ENCODE measurements around the gene NTF4.

- no peak for TF ChIP-seq CTCF (conservative IDR thresholded peaks at IDR 0.05; ENCODE audit: low read depth, low read length)
- no peak for TF ChIP-seq EZH2 (IDR thresholded peaks at IDR 0.05; ENCODE audit: borderline replicate concordance, low read depth, low read length, poor library complexity, severe bottlenecking)
Measured at GRCh38 chr19:49086296-49086695, 21.7 kb upstream of the NTF4 start.

Data from A673 (cell line).